Omental fat pad (tissue), 4 donors: Measurements from ENCODE around the gene SOSTDC1. TPM values are rescaled to one million over a fixed set of nuclear protein-coding genes. Genes with fewer than 3 reads are reported as not detected.

ENCODE experiments used
- ATAC-seq: fragments of 150-250 bp; one replicate; pipeline ENCODE4 v1.9.1; 2016; ENCODE audit warnings: mild to moderate bottlenecking, moderate library complexity; ENCODE audit not compliant: low FRiP score
- DNase-seq: peaks from one replicate; pipeline ENCODE4 v3.0.0-alpha.2; 2019; ENCODE audit warnings: low spot score
- CTCF ChIP-seq, 3 donors: fragments of 450-650 bp; IDR thresholded peaks; one replicate each; pipeline ENCODE4 v1.5.1; 2016 to 2017; ENCODE audit warnings: antibody characterized with exemption in 3 of 3, mild to moderate bottlenecking in 3 of 3, moderate library complexity in 2 of 3
- total RNA-seq, 4 donors: library from RNA; depleted of rRNA; stranded (reverse); fragments of >200 nt; gene quantifications; one replicate each; pipeline ENCODE4 v1.1.0, GENCODE V29; 2016

Gene SOSTDC1
- total RNA-seq, 4 donors from 2014 or later, result 1.2 TPM; not detected in 3

GRCh38 chr7:16504019-16504418 is 38.5 kb upstream of the SOSTDC1 start:
- no peak for TF ChIP-seq CTCF (IDR thresholded peaks at IDR 0.05)
- DNase-seq (no peak), ATAC-seq (no peak)

GRCh38 chr7:16502303-16502702 is 36.8 kb upstream of the SOSTDC1 start:
- no peak for TF ChIP-seq CTCF (IDR thresholded peaks at IDR 0.05)
- DNase-seq (no peak), ATAC-seq (no peak)

- DNase-seq (no peak), ATAC-seq (no peak)
- no peak for TF ChIP-seq CTCF (IDR thresholded peaks at IDR 0.05)
These were observed 32.6 kb upstream of the SOSTDC1 start for GRCh38 chr7:16498122-16498521.

- DNase-seq, result no peak
- ATAC-seq, result no peak
- no peak for TF ChIP-seq CTCF (IDR thresholded peaks at IDR 0.05)
These were observed 29.6 kb upstream of the SOSTDC1 start for GRCh38 chr7:16494955-16495719.

- ATAC-seq, result no peak
- no peak for TF ChIP-seq CTCF (IDR thresholded peaks at IDR 0.05)
- DNase-seq, result no peak
These were observed 29.0 kb upstream of the SOSTDC1 start for GRCh38 chr7:16494551-16494950.

GRCh38 chr7:16493266-16493665 is 27.7 kb upstream of the SOSTDC1 start:
- ATAC-seq (no peak), DNase-seq (no peak)
- TF ChIP-seq CTCF (IDR thresholded peaks at IDR 0.05), result no peak

- TF ChIP-seq CTCF (IDR thresholded peaks at IDR 0.05), result no peak
- ATAC-seq (no peak), DNase-seq (no peak)
These were observed 27.1 kb upstream of the SOSTDC1 start for GRCh38 chr7:16492513-16493062.
